GM21526 (cell line): Measurements from ENCODE around the gene MAGI1.
"Not testable (repeated sequence)": the region's sequence is repeated elsewhere in the genome, so short reads cannot be mapped to it uniquely, and the experiment has no call there.

Source experiments
- ATAC-seq: cut with Tn5 transposase; IDR thresholded peaks from one replicate; pipeline ENCODE4 v1.9.1; 2021; ENCODE audit warnings: moderate library complexity; ENCODE audit not compliant: unreplicated experiment, low FRiP score

Gene MAGI1

GRCh38 chr3:65914740-65915367, 123.9 kb downstream of the MAGI1 start:
- ATAC-seq, result no peak

GRCh38 chr3:65914032-65914739, 124.5 kb downstream of the MAGI1 start:
- ATAC-seq, result no peak

GRCh38 chr3:65912647-65913046, 126.1 kb downstream of the MAGI1 start:
- ATAC-seq, result no peak

- ATAC-seq, result no peak
Measured at GRCh38 chr3:65908588-65908987, 130.1 kb downstream of the MAGI1 start.

GRCh38 chr3:65907232-65908130, 131.2 kb downstream of the MAGI1 start:
- no peak for ATAC-seq

GRCh38 chr3:65905771-65906170, 132.9 kb downstream of the MAGI1 start:
- ATAC-seq, result no peak

- no peak for ATAC-seq
Measured at GRCh38 chr3:65904016-65904415, 134.7 kb downstream of the MAGI1 start.

- no peak for ATAC-seq
Measured at GRCh38 chr3:65902304-65902793, 136.4 kb downstream of the MAGI1 start.

GRCh38 chr3:65901226-65901625, 137.5 kb downstream of the MAGI1 start:
- ATAC-seq, result no peak

GRCh38 chr3:65899226-65899625, 139.5 kb downstream of the MAGI1 start:
- ATAC-seq, result no peak

GRCh38 chr3:65897766-65898165, 141.0 kb downstream of the MAGI1 start:
- no peak for ATAC-seq

GRCh38 chr3:65896321-65896720, 142.4 kb downstream of the MAGI1 start:
- ATAC-seq, result no peak

GRCh38 chr3:65894679-65895453, 143.9 kb downstream of the MAGI1 start:
- ATAC-seq, result no peak

GRCh38 chr3:65894126-65894525, 144.6 kb downstream of the MAGI1 start:
- ATAC-seq, result no peak

GRCh38 chr3:65893631-65894030, 145.1 kb downstream of the MAGI1 start:
- no peak for ATAC-seq

- not testable (repeated sequence) for ATAC-seq
Measured at GRCh38 chr3:65891477-65891876, 147.2 kb downstream of the MAGI1 start.

- ATAC-seq, result no peak
Measured at GRCh38 chr3:65890328-65890727, 148.4 kb downstream of the MAGI1 start.

- ATAC-seq, result no peak
Measured at GRCh38 chr3:65889707-65890099, 149.0 kb downstream of the MAGI1 start.

- no peak for ATAC-seq
Measured at GRCh38 chr3:65888980-65889706, 149.6 kb downstream of the MAGI1 start.

GRCh38 chr3:65888196-65888595, 150.5 kb downstream of the MAGI1 start:
- ATAC-seq, result no peak
